HG03060 (cell line): ENCODE measurements around the gene CEMIP.

Experiments used
- ATAC-seq: cut with Tn5 transposase; IDR thresholded peaks from one replicate; pipeline ENCODE4 v1.9.1; 2021; ENCODE audit warnings: low read depth, moderate number of reproducible peaks; ENCODE audit not compliant: unreplicated experiment

CEMIP gene, protein sequence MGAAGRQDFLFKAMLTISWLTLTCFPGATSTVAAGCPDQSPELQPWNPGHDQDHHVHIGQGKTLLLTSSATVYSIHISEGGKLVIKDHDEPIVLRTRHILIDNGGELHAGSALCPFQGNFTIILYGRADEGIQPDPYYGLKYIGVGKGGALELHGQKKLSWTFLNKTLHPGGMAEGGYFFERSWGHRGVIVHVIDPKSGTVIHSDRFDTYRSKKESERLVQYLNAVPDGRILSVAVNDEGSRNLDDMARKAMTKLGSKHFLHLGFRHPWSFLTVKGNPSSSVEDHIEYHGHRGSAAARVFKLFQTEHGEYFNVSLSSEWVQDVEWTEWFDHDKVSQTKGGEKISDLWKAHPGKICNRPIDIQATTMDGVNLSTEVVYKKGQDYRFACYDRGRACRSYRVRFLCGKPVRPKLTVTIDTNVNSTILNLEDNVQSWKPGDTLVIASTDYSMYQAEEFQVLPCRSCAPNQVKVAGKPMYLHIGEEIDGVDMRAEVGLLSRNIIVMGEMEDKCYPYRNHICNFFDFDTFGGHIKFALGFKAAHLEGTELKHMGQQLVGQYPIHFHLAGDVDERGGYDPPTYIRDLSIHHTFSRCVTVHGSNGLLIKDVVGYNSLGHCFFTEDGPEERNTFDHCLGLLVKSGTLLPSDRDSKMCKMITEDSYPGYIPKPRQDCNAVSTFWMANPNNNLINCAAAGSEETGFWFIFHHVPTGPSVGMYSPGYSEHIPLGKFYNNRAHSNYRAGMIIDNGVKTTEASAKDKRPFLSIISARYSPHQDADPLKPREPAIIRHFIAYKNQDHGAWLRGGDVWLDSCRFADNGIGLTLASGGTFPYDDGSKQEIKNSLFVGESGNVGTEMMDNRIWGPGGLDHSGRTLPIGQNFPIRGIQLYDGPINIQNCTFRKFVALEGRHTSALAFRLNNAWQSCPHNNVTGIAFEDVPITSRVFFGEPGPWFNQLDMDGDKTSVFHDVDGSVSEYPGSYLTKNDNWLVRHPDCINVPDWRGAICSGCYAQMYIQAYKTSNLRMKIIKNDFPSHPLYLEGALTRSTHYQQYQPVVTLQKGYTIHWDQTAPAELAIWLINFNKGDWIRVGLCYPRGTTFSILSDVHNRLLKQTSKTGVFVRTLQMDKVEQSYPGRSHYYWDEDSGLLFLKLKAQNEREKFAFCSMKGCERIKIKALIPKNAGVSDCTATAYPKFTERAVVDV (N-terminal part only)

DNA sequence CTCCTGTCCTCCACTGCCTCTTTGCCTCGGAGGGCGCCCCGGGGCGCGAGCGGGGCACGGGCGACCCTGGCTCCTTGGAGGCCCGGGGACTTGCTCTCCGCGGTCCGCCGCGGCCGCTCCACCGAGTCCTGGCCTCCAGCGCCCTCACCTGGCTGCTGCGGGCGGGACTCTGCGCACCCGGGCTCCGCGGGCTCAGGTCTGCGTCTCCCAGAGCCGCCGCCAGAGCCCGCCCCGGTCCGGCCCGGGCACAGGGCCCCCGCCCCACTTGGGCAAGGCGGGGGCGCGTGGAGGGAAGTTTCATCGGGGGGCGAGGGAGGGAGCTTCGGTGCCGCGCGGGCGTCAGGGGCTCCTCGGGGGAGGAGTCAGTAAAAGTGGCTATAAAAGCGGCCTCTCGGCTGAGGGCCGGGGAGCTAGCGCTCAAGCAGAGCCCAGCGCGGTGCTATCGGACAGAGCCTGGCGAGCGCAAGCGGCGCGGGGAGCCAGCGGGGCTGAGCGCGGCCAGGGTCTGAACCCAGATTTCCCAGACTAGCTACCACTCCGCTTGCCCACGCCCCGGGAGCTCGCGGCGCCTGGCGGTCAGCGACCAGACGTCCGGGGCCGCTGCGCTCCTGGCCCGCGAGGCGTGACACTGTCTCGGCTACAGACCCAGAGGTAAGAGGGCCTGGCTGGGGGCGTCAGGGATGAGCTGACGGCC lies at the start of gene CEMIP:
TSS of gene CEMIP (plus strand) at position 407 of the 694 bp plus-strand sequence. CDS start 94,510 bp downstream, outside the sequence.
- no peak for ATAC-seq

DNA sequence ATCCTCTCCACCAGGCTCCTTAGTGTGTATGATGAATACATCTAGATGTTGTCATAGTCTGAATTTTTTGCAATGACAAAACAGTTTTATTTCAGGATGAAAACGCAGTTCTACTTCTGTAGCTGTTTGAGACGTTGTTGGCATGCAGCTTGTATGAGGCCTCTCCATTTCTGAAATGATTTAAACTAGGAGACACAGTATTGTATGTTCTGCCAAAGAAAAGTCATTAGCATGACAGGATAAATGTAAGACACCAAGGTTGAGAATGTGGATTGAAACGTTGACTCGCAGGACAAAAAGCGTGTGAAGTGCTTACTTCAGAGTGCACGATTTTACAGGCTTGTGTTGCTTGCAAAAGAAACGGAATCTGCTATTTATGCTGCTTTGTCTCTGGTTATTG lies 48.8 kb upstream of the CEMIP start:
- ATAC-seq: no peak

DNA sequence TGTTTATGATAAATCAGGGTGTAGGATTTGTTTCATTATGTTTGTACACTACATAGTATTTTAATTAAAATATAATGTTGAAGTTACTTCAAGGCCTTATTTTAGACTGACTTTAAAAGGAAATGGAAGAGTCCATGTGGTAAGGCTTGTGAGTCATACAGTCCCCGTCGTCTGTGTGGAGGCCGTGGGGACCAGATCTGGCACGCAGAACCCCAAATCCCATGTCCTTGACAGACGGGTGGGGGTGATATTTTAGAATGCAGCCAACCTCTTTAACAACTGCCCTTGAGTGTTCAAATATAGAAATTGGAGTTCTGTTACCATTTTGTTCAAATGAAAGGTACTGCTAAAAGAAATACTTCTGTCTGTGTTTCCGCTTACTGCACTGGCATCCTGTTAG lies 48.2 kb upstream of the CEMIP start:
- ATAC-seq: no peak

DNA sequence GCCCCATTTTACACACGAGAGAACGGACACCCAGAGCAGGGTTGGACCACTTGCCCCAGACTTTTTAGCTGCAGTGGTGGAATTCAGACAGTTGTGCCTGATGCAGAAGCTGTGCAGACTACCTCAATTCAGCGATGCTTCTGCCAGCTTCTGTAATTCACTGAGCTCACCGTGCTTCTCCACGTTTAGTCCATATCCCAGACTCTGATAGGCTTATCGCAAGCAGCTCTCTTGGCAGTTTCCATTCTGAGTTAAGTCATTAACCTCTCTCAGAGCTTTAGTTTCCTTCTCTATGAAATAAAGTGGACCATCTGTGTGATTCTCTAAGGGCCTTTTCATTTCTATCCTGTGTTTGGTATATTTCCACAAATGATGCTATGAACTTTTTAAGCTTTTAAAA lies 47.0 kb upstream of the CEMIP start:
- no peak for ATAC-seq

DNA sequence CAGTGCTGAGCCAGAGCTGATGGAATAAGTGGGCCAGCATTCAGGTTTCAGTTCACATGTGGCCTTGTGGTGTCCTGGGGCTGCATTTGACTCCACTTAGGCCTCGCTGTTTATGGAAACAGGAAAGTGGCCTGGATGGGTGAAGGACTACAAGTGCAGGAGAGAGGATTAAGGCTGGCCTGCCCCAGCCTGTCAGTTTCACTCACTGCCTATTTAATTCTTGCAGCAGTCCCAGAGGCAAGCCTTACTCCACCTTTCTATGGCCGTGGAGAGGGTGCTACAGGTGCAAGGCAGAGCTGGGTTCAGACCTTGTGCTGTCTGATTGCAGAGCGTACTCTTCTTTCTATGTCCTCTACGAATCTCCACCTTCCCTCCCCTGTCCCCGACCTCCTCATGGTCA lies 46.4 kb upstream of the CEMIP start:
- no peak for ATAC-seq

DNA sequence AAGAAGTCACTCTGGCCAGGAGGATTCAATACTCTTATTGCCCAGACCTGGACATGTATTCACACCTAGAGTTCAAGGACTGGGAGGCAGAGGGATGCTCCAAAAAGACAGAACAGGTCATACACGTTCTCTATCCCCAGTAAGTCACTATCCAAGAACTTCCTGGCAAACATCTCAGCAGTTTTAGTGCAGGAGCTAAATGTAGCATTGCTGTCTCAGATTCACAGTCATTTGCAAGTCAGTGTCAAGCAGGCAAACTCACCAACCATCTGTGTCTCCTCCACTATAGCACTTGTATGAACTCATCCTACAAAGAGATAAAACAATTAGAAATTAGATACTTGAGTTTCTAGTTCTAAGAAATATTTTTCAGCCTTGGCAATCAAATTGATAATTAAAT lies 45.7 kb upstream of the CEMIP start:
- no peak for ATAC-seq

DNA sequence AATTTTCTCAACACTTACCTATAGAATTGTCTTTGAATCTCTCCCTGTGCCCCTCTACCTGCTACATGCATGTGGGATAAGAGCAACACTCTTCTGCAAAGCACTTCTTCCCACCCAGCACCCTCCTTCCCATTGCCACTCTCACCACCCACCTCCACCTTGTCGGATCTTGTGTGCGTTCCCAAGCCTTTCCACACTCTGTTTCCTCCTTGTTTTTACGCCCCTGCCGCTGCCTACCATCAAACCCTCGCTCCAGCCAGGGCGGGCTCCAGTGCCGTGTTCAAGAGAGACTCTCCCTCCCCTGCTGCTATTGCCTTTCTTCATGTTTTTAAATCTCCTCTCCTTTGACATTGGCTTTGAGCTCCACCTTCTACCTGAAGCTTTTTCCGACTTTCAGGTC lies 43.8 kb upstream of the CEMIP start:
- ATAC-seq: no peak

DNA sequence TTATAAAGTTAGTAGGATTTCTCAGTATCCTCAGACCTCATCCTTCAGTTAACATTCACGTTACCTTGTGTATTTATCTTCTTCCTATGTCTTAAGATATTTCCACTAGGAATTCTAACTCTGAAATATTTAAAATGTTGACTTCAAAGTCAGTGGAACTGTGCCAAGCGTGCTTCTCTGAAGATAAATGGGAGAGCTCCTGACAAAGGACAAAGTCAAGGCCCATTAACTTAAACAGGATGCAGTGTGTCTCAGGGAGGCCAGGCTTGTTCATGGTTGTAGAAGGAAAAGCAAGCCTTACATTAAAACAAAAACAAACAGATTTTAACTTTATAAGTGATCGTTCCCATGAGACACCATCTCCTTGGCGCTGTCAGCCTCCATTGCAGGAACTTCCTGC lies 42.6 kb upstream of the CEMIP start:
- ATAC-seq: no peak

DNA sequence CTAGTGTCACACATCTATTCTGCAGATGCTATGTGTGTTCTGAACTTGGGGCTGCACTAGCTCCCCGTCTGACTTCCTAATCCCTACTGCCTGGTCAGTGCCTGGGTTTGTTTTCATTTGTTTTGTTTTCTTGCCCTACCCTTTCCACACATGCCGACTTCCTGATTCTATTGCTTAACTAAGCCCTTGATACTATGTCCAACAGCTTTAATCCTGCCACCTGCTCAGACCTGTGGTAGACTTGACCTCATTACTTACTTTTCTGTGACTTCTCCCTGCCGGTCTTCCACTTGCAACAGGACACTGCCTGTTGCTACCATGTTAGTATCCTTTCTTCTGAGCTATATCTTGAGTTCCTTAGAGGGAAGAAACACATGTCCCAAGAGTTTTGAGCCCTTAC lies 39.3 kb upstream of the CEMIP start:
- no peak for ATAC-seq

DNA sequence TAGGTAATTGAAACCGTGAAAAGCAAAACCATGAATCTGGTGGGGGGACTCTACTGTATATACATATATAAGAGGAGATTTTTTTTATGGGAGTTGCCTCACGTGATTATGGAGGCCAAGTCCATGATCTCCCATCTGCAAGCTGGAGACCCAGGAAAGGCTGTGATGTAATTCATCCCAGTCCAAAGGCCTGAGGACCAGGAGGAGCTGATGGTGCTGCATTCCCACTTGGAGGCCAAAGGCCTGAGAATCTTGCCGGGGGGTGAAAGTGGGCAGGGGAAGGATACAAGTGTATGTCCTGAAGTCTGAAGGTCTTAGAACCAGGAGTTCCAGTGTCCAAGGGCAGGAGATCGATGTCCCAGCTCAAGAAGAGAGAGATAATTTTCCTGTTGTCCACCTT lies 37.1 kb upstream of the CEMIP start:
- no peak for ATAC-seq

DNA sequence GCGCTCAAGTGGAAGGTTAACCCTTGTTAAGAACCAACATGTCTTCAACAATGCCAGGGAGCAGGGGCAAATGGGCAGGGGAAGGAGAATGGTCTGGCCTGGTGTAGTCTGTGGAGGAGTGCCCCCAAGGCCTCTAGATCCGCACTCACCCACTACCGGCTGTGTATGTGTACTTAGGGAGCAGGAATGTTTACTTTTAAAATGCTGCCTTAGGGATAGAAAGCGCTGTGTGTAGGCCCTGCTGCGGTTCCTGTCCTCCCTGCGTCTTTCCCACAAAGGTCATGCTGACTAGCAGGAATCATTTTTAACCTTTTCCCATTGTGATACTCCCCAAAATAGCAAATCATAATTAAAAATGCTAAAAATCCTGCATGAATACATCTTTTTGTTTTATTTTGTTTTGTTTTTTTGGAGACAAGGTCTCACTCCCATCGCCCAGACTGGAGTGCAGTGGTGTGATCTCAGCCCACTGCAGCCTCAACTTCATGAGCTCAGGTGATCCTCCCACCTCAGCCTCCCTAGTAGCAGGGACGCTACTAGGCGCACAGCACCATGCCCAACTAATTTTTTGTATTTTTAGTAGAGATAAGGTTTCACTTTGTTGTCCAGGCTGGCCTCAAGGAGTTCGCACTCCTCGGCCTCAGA lies 35.9 kb upstream of the CEMIP start:
- ATAC-seq: no peak

DNA sequence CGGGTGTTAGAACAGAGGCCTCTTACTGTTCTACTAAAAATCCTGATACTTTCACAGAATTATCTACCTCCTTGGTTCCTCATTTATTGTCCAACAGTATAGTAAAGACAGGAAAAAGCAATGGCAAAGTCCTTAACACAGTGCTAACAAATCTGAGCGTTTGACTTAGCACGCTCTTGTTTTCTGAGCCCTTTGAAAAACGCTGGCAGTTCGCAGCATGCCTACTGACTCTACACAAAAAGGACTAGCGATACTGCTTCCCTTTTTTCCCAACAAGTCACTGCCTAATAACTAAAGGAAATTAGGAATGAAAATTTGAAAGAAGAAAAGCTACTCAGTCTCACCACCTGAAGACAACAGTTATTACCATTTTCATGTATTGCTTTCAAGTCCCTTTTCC lies 34.8 kb upstream of the CEMIP start:
- ATAC-seq: no peak

DNA sequence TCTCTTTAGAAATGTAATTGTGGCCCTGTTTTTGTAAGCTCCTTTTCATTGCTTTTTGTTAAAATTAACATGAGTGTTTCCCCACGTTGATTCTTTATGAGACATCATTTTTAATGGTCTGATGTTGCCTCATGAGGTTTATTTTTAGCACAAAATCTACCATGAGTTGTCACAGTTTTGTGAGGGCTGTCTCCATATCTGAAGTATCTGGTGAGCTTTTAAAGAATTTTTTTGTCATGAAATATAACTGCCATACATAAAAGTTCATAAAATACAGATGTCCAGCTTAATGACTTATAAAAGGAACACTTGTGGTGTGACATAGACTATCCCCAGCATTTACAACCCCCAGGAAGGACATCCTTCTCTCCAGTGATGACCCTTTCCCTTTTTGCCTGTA lies 34.3 kb upstream of the CEMIP start:
- no peak for ATAC-seq

DNA sequence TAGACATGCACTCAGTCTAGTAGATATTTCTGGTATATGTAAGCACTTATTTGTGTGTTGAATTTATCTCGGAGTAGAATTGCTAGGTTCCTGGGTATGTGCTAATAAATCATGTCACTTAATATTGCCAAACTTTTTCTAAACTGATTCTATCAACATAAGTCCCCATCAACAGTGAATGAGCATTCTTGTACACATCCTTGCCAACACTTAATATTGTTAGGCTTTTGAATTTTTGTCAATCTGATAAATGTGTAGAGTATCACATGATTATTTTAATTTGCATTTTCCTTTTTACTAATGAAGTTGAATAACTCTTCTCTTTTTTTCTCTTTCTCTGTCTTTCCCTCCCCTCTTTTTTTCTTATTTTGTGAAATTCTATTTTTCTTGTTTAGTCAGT lies 33.3 kb upstream of the CEMIP start:
- no peak for ATAC-seq

DNA sequence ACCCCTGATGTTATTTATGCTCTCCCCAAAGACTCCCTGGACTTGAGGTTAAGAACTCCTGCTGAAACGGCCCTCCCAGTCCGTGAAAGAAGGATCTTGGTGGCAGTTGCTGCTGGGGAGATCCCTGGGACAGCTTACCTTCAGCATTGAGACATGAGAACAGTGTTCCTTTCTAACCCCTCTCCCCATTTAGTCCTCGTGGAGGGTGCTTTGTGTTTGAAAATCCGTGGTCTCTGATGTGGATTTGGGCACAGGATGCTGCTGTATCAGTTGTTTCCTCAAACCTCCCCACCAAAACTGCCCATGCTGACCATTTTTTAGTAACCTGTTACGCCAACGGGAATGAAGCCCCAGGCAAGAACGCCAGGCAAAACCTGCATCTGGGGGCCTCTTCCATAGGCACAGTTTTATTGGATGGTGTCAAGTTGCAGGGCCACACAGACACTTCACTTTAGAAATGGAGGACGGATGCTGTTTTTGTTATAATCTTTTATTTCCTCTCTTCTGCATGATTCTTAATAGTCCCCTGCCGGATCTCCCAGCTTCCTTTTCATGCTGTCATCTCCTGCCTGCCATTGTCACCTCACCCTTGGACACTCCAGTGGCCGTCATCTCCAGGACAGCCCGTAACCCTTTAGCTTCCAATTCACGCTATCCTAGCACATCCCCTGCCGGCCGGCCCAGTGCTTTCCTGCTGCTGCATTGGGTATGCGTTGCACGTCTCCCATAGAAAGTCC lies 31.7 kb upstream of the CEMIP start:
- ATAC-seq: no peak

DNA sequence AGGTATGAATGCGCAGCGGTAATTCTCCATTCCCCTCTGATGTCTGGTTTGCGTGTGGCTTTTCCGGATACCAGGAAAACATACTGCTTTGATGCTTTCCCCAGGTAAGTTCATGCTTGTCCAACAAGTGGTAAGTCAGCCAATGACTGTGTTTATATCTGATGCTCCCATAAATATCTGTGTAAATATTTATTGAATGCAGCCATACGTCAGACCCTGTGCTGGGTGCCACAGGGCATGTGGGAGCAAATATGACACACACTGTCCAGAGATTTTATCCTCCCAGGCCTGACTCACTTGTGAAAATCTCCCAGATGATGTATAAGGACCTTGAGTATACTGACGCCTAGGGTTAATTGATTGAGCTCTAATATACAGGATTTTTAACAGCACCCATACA lies 29.6 kb upstream of the CEMIP start:
- no peak for ATAC-seq

DNA sequence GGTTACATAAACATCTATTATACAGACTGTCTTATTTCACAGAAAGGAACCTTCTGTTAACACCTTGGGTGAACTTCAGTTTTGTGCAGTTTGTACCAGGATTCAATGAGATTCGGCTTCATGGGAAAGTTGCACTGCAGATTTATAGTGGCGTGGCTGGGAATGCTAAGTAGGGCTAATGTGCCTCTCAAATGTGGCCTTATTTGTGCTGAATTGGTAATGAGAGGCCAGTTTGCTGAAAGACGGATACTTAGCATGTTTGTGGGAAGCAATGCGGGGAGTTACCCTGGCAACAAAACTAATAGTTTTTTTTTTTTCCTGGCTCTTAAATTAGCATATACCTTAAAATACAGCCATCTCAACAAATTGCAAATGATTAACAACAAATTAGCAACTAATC lies 28.6 kb upstream of the CEMIP start:
- ATAC-seq: no peak

DNA sequence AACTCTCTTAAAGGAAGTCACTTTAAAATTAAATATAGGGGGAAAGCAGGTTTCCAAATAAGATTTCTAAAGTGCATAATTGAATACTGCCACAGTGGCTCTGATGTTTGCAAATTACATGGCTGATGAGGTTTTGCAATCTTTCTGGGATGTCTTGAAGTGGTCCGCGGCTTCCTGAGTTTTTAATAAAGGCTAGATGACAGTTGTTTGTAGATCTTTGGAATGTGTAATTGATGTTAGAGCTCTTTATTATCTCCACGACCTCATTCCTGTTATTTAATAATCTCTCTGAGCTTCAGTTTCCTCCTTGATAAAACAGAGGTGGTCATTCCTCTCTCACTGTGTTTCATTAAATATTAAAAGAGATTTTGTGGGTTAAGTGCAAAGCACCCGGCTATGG lies 27.0 kb upstream of the CEMIP start:
- ATAC-seq: no peak

DNA sequence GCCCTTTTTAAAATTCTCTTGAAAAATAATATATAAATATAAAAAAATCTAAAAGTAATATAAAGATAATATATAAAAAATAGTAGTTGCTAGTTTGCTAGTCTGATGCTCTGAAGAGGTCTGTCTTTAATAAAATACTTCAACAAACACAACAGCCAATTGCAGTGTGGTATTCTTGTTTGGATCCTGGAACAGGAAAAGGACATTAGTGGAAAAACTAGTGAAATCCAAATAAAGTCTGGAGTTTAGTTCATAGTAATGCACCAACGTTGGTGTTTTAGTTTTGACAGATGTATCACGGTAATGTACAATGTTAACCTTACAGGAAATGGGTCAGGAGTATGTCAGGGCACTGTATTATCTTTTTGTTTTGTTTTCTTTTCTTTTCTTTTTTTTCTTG lies 26.0 kb upstream of the CEMIP start:
- no peak for ATAC-seq
